Right renal cortex interstitium (tissue), 3 donors: Measurements from ENCODE around the gene GNG7. TPM values are rescaled to one million over a fixed set of nuclear protein-coding genes. Genes with fewer than 3 reads are reported as not detected.
"Not testable (repeated sequence)": the region's sequence is repeated elsewhere in the genome, so short reads cannot be mapped to it uniquely, and the experiment has no call there.

Source experiments
- DNase-seq, 3 donors: peaks; one replicate each; pipeline ENCODE4 v3.0.0-alpha.2; 2013; ENCODE audit warnings: low read depth in 3 of 3, low spot score in 2 of 3
- polyA plus RNA-seq, 3 donors: library from polyadenylated mRNA; unstranded; fragments of 120-200 nt; gene quantifications; one replicate each; pipeline ENCODE4 v1.2.1, GENCODE V29; 2013; ENCODE audit not compliant: insufficient read length in 3 of 3

Gene GNG7
- polyA plus RNA-seq, 3 donors: 4.9 to 5.2 (median 5.0) TPM

DNA sequence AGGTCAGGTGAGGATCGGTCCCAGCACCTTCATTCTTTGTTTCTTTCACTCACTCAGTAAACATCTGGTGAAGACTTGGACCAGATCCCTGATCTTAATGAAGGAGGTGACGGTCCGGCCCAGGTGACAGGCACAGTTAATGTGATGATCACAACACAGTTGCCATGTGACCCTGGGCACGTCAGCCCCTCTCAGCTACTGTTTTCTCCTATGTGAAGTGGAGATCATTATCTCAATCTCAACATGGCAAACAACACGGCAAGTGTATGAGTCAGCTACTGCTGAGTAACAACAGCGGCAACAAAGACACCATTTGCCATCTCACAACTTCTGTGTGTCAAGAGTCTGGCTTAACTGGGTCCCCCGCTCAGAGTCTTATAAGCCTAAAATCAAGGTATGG is 74.6 kb downstream of the GNG7 start:
- DNase-seq: no peak

DNA sequence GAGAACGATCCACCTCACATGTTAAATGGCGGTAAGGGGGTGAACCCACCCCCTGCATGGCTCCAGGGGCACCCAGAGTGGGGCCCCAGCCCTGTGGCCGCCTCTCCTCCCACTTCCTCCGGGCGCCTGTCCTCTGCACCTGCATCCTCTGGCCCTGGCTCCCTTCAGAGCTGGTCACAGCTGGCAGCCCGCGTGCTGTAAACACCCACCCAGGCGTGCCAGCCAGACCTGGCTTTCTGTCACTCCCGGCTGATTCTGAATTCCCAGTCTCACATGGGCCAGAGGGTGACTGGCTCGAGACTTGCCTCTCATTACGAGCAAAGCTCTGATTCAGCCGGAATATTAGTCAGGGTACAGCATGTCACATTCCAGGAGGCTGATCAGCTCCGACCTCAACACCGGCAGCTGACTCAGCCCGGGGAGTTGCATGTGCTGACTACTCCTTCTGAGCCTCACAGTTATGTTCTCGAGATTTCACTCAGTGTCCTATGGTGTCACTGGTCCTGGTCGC is 75.1 kb downstream of the GNG7 start:
- peak in 1 of 3 donors; percentile 75 for DNase-seq

DNA sequence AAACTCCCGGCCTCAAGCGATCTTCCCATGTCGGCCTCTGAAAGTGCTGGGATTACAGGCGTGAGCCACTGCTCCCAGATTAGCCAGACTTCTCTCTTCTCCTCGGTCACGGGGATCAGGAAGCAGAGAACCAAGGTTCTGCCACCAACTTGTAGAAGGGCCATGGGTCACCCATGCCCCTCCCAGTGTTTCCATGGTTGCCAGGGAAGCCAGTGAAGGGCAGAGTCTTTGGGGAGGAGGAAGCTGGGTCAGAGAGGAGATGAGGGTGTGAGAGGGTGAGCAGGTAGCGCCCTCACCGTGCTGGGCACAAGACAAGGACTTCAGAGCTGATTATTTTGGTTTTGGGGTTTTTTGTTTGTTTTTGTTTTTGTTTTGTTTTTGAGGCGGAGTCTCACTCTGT is 77.1 kb downstream of the GNG7 start:
- no peak for DNase-seq

DNA sequence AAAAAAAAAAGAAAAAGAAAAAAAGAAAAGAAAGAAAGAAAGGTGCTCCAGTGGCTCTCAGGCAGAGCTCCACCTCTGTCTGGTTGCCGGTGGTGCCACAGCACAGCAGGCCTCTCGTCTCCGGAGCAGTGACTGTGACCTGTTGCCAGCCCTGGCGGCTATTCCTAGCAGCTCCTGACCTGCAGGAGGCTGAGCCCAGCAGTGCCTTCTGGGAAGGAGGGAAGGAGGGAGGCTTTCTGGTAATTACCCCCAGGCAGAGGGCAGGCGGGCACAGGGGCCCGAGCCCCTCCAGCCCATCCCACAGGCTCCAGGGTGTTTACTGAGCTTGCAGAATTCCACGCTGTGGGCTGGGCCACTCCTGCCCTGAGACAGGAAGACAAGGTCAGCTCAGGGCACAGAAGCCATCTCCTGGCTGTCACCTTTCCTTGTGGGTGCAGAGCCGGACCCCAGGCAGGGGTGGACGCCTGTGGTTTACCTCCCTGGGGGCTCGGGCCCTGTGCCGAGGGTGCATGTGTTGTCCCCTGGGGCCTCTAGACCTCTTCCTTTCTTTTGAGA is 77.9 kb downstream of the GNG7 start:
- DNase-seq: no peak

DNA sequence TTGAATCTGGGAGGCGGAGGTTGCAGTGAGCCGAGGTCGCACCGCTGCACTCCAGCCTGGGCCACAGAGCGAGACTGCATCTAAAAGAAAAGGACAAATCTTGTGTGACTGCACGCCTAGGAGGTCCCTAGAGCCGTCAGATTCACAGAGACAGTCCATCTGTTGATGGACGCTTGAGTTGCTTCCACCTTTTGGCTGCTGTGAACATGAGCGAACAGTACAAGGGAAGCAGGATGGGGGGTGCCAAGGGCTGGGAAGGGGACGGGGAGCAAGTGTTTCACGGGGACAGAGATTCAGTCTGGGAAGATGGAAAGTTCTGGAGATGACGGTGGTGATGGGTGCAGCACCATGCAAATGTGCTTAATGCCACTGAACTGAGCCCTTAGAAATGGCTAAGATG is 78.7 kb downstream of the GNG7 start:
- no peak for DNase-seq

DNA sequence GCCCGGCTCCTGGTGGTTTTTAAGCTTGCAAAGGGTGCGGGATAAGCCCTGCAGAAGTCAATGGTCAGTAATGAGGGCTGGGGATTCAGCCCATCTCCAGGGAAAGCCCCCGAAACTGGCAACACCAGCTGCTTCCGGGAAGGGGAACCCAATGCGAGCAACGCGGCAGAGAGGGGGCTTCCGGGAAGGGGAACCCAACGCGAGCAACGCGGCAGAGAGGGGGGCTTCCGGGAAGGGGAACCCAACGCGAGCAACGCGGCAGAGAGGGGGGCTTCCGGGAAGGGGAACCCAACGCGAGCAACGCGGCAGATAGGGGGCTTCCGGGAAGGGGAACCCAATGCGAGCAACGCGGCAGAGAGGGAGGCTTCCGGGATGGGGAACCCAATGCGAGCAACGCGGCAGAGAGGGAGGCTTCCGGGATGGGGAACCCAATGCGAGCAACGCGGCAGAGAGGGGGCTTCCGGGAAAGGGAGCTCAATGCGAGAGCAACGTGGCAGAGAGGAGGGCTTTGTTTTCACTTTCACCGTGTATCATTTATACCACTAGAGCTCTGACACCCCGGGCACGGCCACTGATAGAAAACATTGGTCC is 80.0 kb downstream of the GNG7 start:
- DNase-seq: not testable (repeated sequence)

DNA sequence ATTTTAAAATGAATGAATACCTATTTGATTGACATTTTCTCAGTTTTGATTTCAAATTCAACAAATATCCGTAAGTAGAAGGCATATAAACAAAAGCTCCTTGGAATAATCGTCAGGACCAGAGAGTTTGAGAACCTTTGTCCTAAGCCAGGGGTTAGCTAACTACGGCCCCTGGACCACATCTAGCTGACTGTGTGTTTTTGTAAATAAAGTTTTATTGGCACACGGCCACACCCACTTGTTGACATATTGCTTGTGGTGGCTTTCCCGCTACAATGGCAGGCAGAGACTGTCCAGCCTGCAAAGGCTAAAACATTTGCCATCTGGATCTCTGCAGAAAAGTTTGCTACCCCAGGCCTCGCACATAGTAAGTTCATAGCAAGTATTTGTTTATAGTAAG is 83.4 kb downstream of the GNG7 start:
- DNase-seq: no peak

DNA sequence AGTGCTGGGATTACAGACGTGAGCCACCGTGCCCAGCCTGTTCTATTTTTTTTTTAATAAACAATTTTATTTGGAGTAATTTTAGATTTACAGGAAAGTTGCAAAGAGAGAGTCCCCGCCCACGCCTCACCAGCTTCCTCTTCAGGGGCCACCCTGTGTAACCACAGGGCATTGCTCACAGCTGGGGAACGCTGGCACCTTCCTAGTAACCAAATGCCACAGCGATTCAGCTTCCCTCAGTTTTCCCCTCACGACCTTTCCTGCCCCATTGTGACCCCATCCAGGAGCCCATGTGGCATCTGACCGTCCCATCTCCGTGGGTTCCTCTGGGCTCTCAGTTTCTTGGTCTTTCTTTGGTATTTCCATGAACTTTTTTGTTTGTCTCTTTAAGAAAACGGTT is 83.9 kb downstream of the GNG7 start:
- no peak for DNase-seq

DNA sequence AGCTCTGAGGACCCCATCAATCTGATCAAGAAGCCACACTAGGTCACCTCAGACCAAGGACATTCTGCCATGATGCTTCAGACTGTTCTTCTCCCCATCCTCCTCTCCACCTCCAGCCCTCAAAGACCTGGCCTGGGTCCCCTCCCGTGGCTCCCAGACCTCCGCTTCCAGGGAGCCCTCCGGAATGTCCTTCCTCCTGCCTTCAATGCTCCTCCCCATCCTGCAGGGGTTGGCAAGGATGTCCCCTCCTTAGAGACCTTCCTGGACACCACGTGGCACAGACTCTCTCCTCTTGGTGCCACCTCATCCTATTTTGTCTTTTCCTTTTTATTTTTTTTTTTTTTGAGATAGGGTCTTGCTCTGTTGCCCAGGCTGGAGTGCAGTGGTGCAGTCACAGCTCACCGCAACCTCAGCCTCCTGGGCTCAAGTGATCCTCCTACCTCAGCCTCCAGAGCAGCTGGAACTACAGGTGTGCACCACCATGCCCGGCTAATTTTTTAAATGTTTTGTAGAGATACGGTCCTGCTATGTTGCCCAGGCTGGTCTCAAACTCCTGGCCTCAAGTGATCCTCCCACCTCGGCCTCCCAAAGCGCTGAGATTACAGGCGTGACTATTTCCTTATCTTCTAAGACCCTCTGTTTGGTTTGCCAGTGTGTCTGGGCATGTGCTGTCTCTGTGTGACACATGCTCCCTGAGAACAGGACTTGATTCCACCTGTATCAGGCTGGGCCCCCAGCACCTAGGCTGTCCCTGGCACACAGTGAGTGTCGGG is 84.9 kb downstream of the GNG7 start:
- no peak for DNase-seq

DNA sequence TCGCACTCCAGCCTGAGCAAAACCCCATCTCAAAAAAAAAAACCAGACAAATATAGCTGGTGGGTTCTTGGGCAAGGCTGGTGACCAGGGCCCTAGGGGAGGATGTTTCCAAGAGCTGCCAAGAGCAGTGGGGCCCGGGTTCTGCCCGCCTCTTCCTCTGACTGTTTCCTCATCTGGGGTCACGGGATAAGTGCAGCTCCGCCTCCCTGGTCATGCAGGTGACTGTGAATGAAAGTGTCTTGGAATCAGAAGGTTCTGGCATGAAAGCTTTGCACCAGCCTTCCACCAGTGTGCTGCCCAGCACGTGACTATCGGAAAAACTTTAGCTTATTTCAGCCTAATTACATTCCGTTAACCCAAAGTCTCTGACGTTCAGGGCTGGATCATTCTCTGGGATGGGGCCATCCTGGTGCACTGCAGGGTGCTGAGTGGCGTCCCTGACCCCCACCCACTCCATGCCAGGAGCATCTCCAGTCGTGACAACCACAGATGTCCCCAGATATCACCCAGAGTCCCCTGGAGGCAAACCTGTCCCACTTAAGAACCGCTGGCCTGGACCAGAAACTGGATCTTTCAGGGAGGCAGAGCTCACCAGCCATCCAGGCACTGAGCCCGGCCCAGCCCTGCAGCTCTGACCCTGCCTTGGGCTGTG is 85.6 kb downstream of the GNG7 start:
- DNase-seq: no peak

DNA sequence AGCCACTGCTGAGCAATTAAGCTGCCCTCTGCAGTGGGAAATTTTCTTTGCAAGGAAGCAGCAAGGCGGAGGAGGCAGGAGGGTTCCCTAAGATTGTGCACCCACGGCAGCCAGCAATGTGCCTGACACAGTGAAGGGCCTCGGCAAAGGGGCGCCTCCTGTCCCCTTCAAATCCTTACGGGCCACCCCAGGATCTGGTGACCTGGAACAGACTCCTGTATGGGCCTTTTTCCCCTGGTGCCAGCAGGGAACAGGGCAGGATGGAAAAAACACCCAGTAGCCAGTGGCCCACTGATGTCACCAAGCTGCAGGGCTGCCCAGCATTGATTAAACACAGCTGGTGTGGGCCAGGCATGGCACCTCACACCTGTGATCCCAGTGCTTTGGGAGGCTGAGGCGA is 86.7 kb downstream of the GNG7 start:
- DNase-seq: no peak

DNA sequence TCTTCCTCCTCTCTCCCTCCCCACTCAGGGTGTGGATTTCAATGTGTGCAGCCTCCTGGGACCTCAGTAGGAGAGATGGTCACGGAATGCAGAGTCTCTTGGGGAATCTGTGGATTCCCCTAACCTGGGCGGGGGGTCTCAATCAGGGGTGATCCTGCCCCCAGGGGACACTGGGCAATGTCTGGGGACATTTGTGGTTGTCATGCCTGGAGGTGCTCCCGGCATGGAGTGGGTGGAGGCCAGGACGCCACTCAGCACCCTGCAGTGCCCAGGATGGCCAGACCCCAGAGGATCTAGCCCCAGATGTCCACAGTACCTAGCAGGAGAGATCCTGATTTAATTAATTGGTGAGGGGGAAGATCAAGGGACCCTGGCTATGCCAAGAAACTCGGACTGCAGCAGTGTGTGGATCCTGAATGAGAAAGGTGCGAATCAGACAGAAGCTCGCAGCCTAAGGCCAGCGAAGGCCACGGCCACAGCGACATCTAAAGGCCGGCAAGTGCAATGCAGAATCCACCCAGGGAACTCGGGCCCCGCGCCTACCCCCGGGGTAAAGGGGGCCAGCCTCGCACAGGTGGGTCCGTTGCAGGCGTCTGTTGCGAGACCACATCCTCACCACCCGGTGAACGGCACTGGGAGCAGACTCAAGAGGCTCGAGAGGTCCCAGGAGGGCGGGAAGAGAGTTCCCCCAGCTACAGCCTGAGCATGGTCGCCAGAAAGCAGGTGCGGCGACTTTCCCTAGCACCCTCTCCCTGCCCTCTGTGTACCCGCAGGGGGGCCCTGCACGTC is 88.8 kb downstream of the GNG7 start:
- DNase-seq: no peak

DNA sequence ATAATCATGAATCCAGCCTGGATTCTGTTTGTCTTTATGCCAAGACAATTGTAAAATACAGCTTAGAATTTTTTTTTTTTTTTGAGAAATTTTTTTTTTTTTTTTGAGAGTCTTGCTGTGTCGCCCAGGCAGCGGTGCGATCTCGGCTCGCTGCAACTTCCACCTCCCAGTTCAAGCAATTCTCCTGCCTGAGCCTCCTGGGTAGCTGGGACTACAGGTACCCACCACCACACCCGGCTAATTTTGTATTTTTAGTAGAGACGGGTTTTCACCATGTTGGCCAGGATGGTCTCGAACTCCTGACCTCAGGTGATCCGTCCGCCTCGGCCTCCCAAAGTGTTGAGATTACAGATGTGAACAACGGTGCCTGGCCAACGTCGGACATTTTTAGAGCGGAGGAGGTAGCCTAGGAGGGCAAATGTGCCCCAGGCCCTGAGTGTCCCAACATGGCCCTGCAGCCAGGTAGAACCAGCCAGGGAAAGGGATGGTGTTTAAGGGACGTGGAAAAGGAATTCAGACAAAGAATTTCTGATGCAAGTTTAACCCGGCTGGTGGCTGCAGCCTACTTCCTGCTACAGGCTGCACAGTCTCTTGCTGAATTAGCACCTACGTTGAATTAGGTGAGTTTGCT is 89.8 kb downstream of the GNG7 start:
- DNase-seq: no peak

DNA sequence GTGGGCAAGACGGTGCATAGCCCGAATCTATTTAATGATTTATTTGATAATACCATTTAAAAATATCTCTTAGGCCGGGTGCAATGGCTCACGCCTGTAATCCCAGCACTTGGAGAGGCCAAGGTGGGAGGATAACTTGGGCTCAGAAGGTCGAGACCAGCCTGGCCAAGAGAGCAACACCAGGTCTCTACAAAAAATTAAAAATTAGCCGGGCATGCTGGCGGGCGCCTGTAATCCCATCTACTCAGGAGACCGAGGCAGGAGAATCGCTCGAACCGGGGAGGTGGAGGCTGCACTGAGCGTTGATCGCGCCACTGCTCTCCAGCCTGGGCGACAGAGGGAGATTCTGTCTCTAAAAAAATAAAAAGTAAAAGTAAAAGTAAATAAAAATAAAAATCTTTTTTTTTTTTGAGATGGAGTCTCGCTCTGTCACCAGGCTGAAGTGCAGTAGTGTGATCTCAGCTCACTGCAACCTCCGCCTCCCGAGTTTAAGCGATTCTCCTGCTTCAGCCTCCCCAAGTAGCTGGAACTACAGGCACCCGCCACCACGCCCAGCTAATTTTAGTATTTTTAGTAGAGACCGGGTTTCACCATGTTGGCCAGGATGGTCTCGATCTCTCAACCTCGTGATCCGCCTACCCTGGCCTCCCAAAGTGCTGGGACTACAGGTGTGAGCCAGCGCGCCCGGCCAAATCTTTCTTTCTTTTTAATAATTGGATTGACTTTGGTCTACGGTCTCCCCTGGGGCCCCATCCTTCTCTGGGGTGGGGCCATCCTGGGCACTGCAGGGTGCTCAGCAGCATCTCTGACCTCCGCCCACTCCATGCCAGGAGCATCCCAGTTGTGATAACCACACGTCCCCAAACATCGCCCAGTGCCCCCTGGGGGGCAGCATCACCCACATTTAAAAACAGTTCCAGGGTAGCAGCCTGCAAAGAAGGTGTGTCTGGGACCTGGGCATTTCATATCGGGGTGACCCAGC is 90.7 kb downstream of the GNG7 start:
- DNase-seq: no peak

DNA sequence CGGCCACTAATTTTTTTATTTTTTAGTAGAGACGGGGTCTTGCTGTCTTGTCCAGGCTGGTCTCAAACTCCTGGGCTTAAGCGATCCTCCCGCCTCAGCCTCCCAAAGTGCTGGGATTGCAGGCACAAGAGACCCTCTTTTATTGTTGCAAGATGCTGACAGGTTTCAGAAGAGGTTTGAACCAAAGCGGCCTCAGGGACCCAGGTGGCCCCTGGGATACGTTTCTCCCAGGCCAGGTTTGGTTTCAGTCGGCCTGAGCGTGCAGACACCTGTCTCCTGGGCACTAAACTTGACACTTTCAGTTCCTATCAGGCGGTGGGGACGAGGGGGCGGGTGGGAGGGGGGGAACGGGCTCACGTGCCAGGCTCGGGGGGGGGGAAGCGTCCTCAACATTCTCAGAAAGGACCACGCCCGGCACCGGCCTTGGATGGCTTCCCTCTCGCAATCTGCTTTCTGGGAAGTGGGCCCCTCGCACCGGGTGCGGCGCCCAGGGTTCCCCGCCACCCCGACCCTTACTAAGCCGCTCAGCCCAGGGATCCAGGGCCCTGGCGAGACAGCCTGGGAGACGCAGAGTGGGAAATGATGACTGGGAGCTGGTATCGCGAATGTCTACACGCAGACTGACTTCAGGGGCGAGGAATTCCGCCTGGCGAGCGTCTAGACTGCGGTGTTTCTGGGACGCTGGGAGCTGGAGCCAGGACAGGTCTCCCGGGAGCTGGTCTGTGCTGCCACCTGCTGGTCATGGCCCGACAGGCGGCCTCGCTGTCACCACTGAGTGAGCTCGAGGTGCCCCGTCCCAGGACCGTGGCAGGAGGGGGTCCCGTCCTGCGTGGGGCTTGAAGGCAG is 91.6 kb downstream of the GNG7 start:
- DNase-seq: peak in 1 of 3 donors; percentile 79

DNA sequence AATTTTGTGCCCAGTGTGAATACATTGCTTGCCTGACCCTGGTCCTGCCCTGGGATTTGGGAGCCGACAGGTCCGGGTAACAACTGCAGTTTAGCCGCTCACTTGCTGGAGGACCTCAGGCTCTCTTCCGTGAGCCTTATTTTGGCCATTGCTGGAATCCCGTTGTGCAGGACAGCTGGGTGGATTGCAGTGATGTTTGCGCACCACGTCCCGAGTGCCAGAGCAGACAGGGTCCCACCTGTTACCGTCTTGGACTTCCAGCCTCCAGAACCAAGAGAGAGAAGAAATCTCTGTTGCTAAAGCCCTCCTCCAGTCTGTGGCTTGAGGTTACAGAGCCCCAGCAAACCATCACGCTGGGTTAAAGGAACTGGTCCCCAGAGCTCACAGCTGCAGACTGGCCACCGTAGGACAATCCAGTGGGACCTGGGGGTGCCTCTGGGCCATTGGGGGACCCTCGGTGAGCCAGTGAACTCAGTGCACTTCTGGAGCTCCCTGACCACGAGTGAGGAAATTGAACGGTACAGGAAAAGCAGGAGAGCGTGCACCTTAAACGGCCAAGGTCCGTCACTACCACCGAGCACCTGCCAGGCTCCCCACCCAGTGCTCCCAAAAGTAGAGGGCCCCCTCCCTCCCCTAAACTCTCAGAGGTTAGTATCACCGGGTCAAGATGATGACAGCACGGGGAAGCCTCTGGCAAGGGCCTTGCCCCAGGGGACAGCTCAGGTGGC is 92.9 kb downstream of the GNG7 start:
- no peak for DNase-seq

DNA sequence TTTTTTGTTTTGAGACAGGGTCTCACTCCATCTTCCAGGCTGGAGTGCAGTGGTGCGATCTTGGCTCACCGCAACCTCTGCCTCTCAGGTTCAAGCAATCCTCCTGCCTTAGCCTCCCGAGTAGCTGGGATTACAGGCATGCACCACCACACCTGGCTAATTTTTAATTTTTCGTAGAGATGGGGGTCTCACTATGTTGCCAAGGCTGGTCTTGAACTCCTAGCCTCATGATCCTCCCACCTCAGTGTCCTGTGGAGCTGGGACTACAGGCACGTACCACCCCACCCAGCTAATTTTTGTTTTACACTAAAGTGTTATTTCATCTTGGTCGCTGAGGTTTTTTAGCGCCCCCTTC is 93.5 kb downstream of the GNG7 start:
- DNase-seq: not testable (repeated sequence)

DNA sequence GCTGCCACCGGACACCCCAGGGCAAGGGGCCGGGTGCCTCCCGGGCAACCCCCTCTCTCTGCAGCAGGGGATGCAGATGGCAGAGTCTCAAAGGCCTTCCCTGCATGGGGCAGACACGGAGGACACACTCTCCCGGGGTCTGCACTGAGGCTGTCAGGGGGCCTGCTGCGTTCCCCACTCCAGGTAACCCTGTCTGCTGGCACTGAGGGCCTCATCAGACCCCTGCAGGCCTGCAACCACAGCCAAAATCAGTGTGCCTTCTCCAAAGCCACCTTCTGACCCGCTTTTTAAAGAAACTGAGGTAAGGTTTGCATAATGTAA is 93.9 kb downstream of the GNG7 start:
- no peak for DNase-seq
